IMR-90 (cell line): ENCODE measurements around the gene ENAM. TPM values are rescaled to one million over a fixed set of nuclear protein-coding genes. Genes with fewer than 3 reads are reported as not detected.

Experiments used
- ATAC-seq: fragments of 200-7000 bp; cut with Tn5 transposase; 2 replicates; pipeline ENCODE4 v1.9.1; 2020; ENCODE audit warnings: low read depth, mild to moderate bottlenecking, moderate library complexity
- BruUV-seq: library from RNA; stranded (reverse); fragments of 400-500 nt; replicated peaks from 2 replicates; lab custom pipeline; 2021; lab: Mats Ljungman, UMichigan
- CTCF ChIA-PET: fragments of 300-600 bp; formaldehyde crosslinking; extraction: SDS; loops from one replicate; lab custom pipeline; 2021; ENCODE audit warnings: antibody characterized with exemption; lab: Yijun Ruan, JAX
- POLR2A ChIA-PET: fragments of 300-600 bp; sonication (Branson Sonifier 250); formaldehyde crosslinking; loops from one replicate; lab custom pipeline; 2022; ENCODE audit warnings: antibody characterized with exemption; ENCODE audit not compliant: unreplicated experiment; lab: Charles Lee
- DNase-seq: peaks from one replicate; pipeline ENCODE4 v3.0.0; 2013
- H2AFZ ChIP-seq: replicated peaks from 2 replicates; pipeline ENCODE3; 2013; ENCODE audit warnings: low read length, mild to moderate bottlenecking; ENCODE audit not compliant: poor library complexity
- H2AK5ac ChIP-seq: 2 replicates; pipeline ENCODE4 v1.6.1; 2013; ENCODE audit warnings: low read depth, low read length, inconsistent platforms
- H2AK9ac ChIP-seq: replicated peaks from 2 replicates; pipeline ENCODE3; 2013; ENCODE audit warnings: mild to moderate bottlenecking, low read depth, low read length, moderate library complexity; ENCODE audit not compliant: poor library complexity
- H2BK120ac ChIP-seq: 2 replicates; pipeline ENCODE4 v1.6.1; 2013; ENCODE audit warnings: low read depth, low read length, inconsistent platforms
- H2BK15ac ChIP-seq: 3 replicates; pipeline ENCODE4 v1.6.1; 2013; ENCODE audit warnings: low read depth, low read length, inconsistent platforms
- H2BK20ac ChIP-seq: 2 replicates; pipeline ENCODE4 v1.6.1; 2013; ENCODE audit warnings: low read depth, mild to moderate bottlenecking, inconsistent platforms, low read length, moderate library complexity
- H2BK5ac ChIP-seq: 2 replicates; pipeline ENCODE4 v1.6.1; 2013; ENCODE audit warnings: mild to moderate bottlenecking, low read depth, low read length, inconsistent platforms; ENCODE audit not compliant: poor library complexity, severe bottlenecking
- H3K14ac ChIP-seq: replicated peaks from 2 replicates; pipeline ENCODE4 v1.6.1; 2013; ENCODE audit warnings: low read depth, low read length, inconsistent platforms
- H3K18ac ChIP-seq: 2 replicates; pipeline ENCODE4 v1.6.1; 2013; ENCODE audit warnings: low read depth, low read length, control low read depth
- H3K23ac ChIP-seq: 2 replicates; pipeline ENCODE4 v1.6.1; 2013; ENCODE audit warnings: low read depth, low read length, inconsistent platforms
- H3K27ac ChIP-seq: 2 replicates; pipeline ENCODE4 v1.5.1; 2013; ENCODE audit warnings: mild to moderate bottlenecking, control low read depth, low read length; ENCODE audit not compliant: insufficient read depth
- H3K27me3 ChIP-seq: 2 replicates; pipeline ENCODE4 v1.6.1; 2013; ENCODE audit warnings: low read length; ENCODE audit not compliant: control insufficient read depth, insufficient read depth
- H3K36me3 ChIP-seq: 2 replicates; pipeline ENCODE4 v1.6.1; 2013; ENCODE audit warnings: low read length, mixed read lengths; ENCODE audit not compliant: control insufficient read depth, insufficient read depth
- H3K4ac ChIP-seq: 2 replicates; pipeline ENCODE4 v1.6.1; 2013; ENCODE audit warnings: low read depth, low read length, inconsistent platforms
- H3K4me1 ChIP-seq: 2 replicates; pipeline ENCODE4 v1.6.1; 2013; ENCODE audit warnings: low read length, mixed read lengths; ENCODE audit not compliant: control insufficient read depth, insufficient read depth
- H3K4me2 ChIP-seq: 2 replicates; pipeline ENCODE4 v1.6.1; 2013; ENCODE audit warnings: low read depth, mild to moderate bottlenecking, control low read depth, low read length, moderate library complexity
- H3K4me3 ChIP-seq: 2 replicates; pipeline ENCODE4 v1.5.1; 2013; ENCODE audit warnings: low read depth, mild to moderate bottlenecking, control low read depth, low read length, moderate library complexity; ENCODE audit not compliant: insufficient read depth
- H3K56ac ChIP-seq: 2 replicates; pipeline ENCODE4 v1.6.1; 2013; ENCODE audit warnings: low read length, inconsistent platforms; ENCODE audit not compliant: insufficient read depth; ENCODE audit errors: extremely low read depth
- H3K79me1 ChIP-seq, 2 experiments: 2 replicates each; pipeline ENCODE4 v1.6.1; 2013; ENCODE audit warnings: low read length in 2 of 2, inconsistent platforms in 1 of 2, low read depth in 1 of 2
- H3K9ac ChIP-seq: 2 replicates; pipeline ENCODE4 v1.6.1; 2013; ENCODE audit warnings: low read depth, low read length, control low read depth
- H3K9me1 ChIP-seq: 2 replicates; pipeline ENCODE4 v1.6.1; 2013; ENCODE audit warnings: low read length, inconsistent platforms; ENCODE audit not compliant: insufficient read depth
- H3K9me3 ChIP-seq: 2 replicates; pipeline ENCODE4 v1.6.1; 2013; ENCODE audit warnings: low read length; ENCODE audit not compliant: control insufficient read depth, insufficient read depth
- H4K20me1 ChIP-seq: 2 replicates; pipeline ENCODE4 v1.6.1; 2013; ENCODE audit warnings: low read length, inconsistent platforms; ENCODE audit not compliant: insufficient read depth
- H4K5ac ChIP-seq: 2 replicates; pipeline ENCODE4 v1.6.1; 2013; ENCODE audit warnings: mild to moderate bottlenecking, low read depth, low read length, control low read depth
- H4K8ac ChIP-seq, 2 experiments: 2 replicates each; pipeline ENCODE4 v1.6.1; 2013; ENCODE audit warnings: low read depth in 2 of 2, low read length in 2 of 2, control low read depth in 1 of 2, inconsistent platforms in 1 of 2
- H4K91ac ChIP-seq: 2 replicates; pipeline ENCODE4 v1.6.1; 2013; ENCODE audit warnings: low read depth, low read length, inconsistent platforms; ENCODE audit not compliant: insufficient read depth
- MAZ ChIP-seq: IDR thresholded peaks from 2 replicates; pipeline ENCODE4 v1.6.1; 2012; ENCODE audit warnings: low read depth, mild to moderate bottlenecking, low read length, improper control_type of control experiment, moderate library complexity, borderline replicate concordance
- RFX5 ChIP-seq: IDR thresholded peaks from 2 replicates; pipeline ENCODE4 v1.8.0; 2012; ENCODE audit warnings: low read depth, mild to moderate bottlenecking, low read length, moderate library complexity
- WGBS, 2 experiments: methylation state at CpG; one replicate each; pipeline versions ENCODE4 v1.1.5 to v1.1.7; 2013; ENCODE audit warnings: missing lambda C conversion rate in 2 of 2; ENCODE audit not compliant: insufficient read length in 1 of 2; ENCODE audit errors: extremely low coverage in 2 of 2; 5-methylcytosine and 5-hydroxymethylcytosine counted together
- dilution Hi-C: fragments of 300-500 bp; cut with HindIII; formaldehyde crosslinking; loops from one replicate; pipeline ENCODE4 v1.14.3; 2018; ENCODE audit warnings: low sequenced_read_pairs; ENCODE audit not compliant: unreplicated experiment
- in situ Hi-C: fragments of 300-500 bp; cut with MboI; formaldehyde crosslinking; loops from 3 replicates; pipeline ENCODE4 v1.14.3; 2019; ENCODE audit warnings: low sequenced_read_pairs, inconsistent platforms, mixed read lengths
- intact Hi-C: fragments of 100-400 bp; cut with micrococcal nuclease; formaldehyde crosslinking; loops from 2 replicates; pipeline ENCODE4 v1.10.0; 2022
- polyA plus RNA-seq, 3 experiments: library from polyadenylated mRNA; depleted of rRNA; stranded (reverse); fragments of >200 nt; gene quantifications; 2 replicates each; pipeline ENCODE4 v1.2.3, GENCODE V29; 2012; ENCODE audit warnings: low replicate concordance in 1 of 3
- total RNA-seq: library from RNA; depleted of rRNA; stranded (reverse); fragments of >200 nt; gene quantifications from 2 replicates; pipeline ENCODE4 v1.2.3, GENCODE V29; 2012
- TF ChIP-seq, protein P1 (sequence below): fragments of 150-350 bp; IDR thresholded peaks from 2 replicates; pipeline ENCODE4 v1.6.1; 2016; ENCODE audit warnings: low read depth, mild to moderate bottlenecking, low read length, moderate library complexity, borderline replicate concordance

Gene ENAM
- total and polyA plus RNA-seq, 2 of the 4 experiments (the other 2 are of a cell fraction) = under 0.01 to 0.10 TPM

DNA sequence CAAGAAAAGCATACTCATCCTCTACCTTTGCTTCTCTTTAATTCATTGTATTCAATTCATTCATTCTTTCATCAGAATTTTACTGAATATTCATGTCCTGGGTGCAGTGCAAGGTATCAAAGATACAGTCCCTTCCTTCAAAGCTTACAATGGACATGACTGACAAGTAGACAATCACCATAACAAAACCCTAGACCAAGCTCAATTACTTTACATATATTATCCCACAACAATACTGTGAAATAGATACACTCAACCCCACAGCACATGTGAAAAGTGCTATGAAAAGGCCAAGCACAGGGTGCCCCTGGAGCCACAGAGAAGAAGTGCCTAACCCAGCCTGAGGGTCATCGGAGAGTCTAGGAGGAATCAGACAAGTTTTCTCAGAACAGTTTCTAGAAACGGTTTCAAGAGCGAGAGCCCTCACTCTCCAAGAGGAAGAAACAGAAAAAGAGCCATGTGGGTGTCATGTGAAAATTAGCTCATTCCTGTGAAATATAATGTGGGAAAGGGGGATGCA is 21.1 kb upstream of the ENAM start:
- Histone ChIP-seq H2AK5ac (no peak overlapping the region), H2BK120ac (no peak overlapping the region), H2AK9ac (no peak overlapping the region), H3K9me1 (no peaks in the 10 kb centered on the region), H3K18ac (no peak overlapping the region), H3K27me3 (peaks cover 5% of the 10 kb centered on the region), H4K91ac (no peak overlapping the region), H3K27ac (no peak overlapping the region), H2BK5ac (no peak overlapping the region), H3K23ac (no peak overlapping the region), H3K56ac (no peak overlapping the region), H3K4me3 (no peak overlapping the region), H2BK15ac (no peak overlapping the region), H3K36me3 (no peaks in the 10 kb centered on the region), H3K4me1 (peaks cover 3% of the 10 kb centered on the region; the same call in 1 of the 2 replicates), H2AFZ (no peak overlapping the region), H3K4ac (no peak overlapping the region), H3K14ac (no peak overlapping the region), H2BK20ac (no peak overlapping the region), H4K5ac (no peak overlapping the region), H3K9me3 (no peaks in the 10 kb centered on the region), H3K9ac (no peak overlapping the region), H3K79me1 (no peaks in the 10 kb centered on the region), H3K4me2 (no peak overlapping the region), H4K8ac (no peak overlapping the region), H4K20me1 (no peaks in the 10 kb centered on the region)
- dilution Hi-C loops = no loop called here
- no peak for DNase-seq
- CTCF ChIA-PET = no interaction called here
- TF ChIP-seq MAZ (no peak), RFX5 (no peak)
- TF ChIP-seq, protein P1, sequence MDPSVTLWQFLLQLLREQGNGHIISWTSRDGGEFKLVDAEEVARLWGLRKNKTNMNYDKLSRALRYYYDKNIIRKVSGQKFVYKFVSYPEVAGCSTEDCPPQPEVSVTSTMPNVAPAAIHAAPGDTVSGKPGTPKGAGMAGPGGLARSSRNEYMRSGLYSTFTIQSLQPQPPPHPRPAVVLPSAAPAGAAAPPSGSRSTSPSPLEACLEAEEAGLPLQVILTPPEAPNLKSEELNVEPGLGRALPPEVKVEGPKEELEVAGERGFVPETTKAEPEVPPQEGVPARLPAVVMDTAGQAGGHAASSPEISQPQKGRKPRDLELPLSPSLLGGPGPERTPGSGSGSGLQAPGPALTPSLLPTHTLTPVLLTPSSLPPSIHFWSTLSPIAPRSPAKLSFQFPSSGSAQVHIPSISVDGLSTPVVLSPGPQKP = no peak
- WGBS, 2 experiments = no CpG with 5 or more reads among the region's 3 CpGs
- no TSS peak for BruUV-seq
- ATAC-seq = no peak
- intact Hi-C loops = loop anchor here (10.0 kb wide), 1 partner anchor 167 kb away; no protein-coding TSS in a partner anchor
- POLR2A ChIA-PET = no interaction called here
- in situ Hi-C loops = loop anchor here (25.0 kb wide), 1 partner anchor 1105 kb away; no protein-coding TSS in a partner anchor
